Activated CD8-positive, alpha-beta memory T cell treated with anti-CD3 and anti-CD28 coated beads for 1 hour (primary cell): ENCODE measurements around the gene TPRN.
A peak's percentile ranks its signal among the peaks of the same experiment; 100 is the strongest.

Experiments used
- DNase-seq, 2 donors: peaks; one replicate each; pipeline ENCODE4 v3.0.0-alpha.2; 2020; ENCODE audit warnings: low read depth in 1 of 2; ENCODE audit errors: extremely low read depth in 1 of 2

TPRN gene

DNA sequence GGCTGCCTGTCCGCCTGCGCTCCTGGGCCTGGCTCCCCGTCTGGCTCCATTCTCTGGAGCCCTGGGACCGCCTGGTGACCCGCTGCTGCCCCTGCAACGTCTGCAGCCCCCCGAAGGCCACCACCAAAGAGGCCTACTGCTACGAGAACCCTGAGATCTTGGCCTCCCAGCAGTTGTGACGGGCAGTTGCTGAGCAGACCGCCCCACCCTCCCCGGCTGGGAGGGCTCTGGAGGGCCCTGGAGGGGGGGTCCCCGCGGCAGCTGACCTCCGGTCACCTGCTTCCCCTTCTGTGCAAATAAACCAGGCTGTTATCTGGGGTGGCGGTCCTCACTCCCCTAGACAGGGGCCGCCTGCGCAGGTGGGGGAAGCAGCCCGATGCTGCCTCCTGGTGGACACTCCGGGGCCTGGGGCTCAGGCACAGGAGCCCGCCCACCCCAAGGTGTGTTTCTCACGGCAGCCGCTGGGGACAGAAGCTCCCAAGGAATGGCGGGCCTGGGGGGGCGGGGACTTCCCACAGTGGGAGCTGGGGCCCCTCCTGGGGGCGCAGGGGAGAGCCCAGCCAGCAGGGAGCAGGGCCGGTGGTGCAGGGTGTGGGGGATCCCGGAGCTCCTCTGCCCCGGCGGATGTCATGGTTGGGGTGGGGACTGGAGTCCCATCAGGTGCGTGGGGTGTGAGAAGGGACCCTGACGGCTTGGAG lies 35.8 kb upstream of the TPRN start:
- DNase-seq = peak; percentile 72 to 85

DNA sequence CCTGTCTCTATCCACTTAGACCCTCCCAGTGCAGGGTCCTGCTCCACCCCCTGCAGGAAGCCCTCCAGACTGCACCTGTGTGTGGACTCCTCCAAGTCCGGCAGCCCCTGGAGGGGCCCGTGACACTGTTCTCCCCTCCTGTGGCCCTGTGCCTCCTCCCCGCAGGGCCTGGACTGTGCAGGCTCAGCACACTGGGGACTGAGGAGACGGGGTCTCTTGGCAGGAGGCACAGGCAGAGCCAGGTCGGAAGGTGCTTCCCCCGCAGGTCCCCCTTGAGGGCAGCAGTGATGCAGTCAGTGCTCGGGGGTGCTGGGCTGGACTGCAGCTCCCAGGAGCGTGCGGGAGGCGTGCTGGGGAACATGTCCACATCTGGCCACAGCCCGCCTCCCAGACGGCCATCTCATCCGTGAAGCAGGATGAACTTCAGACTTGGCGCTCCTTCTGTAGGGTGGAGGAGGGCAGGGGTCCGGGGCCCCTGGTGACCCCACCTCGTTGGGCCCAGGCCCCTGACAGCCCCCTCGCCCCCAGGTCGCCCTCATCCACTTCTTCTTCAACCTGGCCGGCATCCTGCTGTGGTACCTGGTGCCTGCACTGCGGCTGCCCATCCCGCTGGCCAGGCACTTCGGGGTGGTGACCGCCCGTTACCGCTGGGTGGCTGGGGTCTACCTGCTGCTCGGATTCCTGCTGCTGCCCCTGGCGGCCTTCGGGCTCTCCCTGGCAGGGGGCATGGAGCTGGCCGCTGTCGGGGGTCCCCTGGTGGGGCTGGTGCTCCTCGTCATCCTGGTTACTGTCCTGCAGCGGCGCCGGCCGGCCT lies 35.1 kb upstream of the TPRN start:
- no peak for DNase-seq

DNA sequence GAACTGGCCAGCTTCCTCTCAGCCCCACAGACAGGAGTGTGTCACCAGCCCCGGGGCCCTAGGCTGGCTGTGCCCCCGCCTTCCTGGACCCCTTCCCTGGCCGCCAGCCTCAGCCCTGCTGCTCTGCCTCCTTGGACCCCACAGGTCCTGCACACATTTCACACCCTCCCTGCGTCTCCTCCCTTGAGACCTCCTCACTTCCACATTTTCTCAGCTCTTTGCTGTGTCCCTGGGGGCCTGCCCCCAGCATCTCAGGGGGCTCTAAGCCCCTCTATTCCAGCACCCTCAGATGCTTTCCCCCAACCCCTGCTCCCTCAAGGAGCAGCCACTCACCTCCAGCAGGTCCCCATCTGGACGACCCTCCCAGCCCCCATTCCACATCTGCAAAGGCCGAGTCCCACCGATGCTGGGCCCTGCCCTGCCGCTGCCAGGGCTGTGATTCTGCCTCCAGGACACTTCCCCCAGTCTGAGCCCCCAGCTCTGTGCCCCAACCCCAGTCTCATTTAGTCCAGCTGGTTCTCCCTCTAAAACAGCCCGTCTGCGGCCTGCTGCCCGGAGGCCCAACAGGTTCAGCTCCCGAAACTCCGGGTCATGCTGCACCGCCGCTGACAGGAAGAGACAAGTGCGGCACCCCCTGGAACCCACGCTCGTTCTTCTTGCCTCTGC lies 34.4 kb upstream of the TPRN start:
- no peak for DNase-seq

DNA sequence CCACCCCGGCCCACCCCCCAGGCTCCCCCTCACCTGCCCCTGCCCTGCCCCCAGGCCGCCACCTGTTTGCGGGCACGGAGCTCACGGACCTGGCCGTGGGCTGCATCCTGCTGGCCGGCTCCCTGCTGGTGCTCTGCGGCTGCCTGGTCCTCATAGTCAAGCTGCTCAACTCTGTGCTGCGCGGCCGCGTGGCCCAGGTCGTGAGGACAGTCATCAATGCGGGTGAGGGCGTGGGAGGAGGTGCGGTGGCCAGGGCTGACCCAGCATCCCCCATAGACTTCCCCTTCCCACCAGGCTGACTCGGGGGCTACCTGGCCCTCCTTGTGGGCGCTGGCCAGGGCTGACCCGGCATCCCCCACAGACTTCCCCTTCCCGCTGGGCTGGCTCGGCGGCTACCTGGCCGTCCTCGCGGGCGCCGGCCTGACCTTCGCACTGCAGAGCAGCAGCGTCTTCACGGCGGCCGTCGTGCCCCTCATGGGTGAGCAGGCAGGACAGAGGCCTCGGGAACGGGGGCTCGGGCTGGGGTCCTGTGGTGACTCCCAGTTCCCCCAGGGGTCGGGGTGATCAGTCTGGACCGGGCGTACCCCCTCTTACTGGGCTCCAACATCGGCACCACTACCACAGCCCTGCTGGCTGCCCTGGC lies 33.6 kb upstream of the TPRN start:
- DNase-seq = no peak

DNA sequence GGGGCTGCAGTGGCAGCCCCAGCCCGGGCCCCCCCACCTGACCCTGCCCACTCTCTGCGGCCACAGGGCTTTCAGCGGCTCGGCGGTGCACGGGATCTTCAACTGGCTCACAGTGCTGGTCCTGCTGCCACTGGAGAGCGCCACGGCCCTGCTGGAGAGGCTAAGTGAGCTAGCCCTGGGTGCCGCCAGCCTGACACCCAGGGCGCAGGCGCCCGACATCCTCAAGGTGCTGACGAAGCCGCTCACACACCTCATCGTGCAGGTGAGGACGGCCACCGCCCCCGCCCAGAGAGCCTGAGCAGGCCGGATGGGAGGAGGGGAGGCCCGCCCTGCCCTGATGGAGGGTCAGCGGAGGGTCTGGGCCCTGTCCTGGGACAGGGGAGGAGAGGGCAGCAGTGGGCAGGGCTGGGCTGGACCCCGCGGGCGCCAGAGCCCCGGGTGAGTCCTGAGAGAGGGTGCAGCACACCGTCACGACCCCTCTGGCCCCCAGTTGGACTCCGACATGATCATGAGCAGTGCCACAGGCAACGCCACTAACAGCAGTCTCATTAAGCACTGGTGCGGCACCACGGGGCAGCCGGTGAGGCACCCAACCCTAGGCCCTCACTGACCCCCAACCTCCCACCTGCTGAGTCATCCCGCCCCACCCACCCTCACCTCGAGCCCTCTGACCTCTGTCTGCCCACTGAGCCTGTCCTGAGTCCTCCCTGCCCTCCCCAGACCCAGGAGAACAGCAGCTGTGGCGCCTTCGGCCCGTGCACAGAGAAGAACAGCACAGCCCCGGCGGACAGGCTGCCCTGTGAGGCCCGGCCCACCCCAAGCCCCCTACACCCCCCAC lies 32.8 kb upstream of the TPRN start:
- no peak for DNase-seq

DNA sequence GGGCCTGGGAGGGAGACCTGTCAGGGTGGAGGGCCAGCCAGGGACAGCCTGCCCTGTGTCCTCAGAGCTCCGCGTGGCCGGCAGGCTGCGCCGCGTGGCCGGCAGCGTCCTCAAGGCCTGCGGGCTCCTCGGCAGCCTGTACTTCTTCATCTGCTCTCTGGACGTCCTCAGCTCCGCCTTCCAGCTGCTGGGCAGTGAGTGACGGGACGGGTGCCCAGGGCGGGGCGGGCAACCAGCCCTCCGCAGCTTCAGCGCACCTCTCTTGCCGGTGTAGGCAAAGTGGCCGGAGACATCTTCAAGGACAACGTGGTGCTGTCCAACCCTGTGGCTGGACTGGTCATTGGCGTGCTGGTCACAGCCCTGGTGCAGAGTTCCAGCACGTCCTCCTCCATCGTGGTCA lies 32.0 kb upstream of the TPRN start:
- no peak for DNase-seq

DNA sequence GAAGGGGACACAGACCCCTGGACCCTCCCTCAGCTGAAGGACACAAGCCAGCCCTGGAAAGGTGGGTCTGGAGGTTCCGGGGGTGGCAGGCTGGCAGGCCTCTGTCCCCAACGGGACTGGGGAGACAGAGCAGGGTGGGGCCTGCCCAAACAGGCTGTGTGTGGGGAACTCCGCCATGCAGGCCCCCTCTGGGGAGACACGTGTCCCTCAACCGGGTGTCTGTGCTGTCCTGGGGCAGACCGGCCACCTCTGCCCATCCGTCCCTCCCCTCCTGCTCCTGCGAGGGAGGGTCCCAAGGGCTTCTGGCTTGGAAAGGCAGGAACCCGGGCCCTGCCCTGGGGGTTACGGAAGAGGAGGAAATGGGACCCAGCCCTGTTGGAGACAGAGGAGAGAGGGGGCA lies 31.6 kb upstream of the TPRN start:
- DNase-seq = no peak

DNA sequence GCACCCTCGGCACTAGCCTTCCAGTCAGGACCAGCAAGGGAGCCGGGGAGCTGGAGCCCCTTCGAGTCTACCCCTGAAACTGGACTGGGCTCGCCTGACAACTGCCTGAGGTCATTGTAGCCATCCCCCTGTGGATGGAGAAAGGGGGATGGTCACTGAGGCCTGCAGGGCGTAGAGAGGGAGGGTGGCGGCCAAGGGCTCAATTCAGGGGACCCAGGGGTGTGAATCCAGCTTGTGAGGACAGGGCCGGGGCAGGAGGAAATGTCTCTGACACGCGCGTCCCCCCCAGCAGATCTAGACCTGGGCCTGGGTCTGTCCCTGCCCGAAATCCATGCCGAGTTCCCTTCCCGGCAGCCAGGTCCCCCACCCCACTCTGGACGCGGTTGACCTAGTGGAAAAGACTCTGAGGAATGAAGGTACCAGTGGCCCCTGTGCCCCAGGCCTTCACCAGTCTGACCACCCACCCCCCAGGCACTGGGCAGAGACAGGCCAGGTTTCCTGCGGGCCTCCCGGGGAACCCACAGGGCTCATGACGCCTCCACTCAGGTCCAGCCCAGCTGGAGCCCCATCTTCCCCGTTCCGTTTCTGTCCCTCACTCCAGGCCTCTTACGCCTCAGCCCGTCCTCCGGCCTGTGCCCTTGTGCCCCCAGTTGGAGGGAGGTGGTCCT lies 31.0 kb upstream of the TPRN start:
- no peak for DNase-seq

DNA sequence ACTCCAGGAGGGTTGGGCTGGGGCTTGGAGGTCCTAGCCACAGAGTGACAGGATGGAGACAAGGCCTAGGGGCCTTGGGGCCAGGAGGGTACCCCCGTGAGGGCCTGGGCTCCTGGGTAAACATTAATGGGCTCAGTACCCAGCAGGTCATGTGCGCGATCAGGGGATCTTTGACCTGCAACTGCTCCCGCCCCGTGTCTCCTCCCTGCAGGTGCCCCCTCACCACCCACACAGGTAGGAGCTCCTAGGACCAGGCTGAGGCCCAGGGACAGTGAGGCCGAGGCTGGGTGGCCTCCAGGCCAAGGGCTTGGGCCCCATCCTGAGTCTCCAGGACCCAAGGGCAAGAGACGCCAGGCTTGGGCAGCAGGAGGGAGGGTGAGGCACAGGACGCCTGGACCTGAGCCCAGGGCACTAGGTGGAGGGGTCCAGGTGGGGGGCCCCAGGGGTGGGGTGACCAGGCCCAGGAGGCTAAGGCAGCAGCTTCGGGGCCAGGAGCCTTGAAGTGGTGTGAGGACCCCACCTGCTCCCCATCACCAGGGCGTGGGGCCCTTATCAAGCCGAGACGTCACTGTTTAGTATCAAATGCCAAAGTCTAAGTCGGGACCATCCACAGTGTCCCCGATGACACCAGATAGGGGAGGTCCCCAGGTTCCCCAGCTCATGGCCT lies 30.3 kb upstream of the TPRN start, which contains the start of gene SLC34A3:
Gene SLC34A3, plus strand, starts transcription at position 197 of the 667 bp plus-strand sequence. CDS start 802 bp downstream, outside the sequence.
- no peak for DNase-seq

DNA sequence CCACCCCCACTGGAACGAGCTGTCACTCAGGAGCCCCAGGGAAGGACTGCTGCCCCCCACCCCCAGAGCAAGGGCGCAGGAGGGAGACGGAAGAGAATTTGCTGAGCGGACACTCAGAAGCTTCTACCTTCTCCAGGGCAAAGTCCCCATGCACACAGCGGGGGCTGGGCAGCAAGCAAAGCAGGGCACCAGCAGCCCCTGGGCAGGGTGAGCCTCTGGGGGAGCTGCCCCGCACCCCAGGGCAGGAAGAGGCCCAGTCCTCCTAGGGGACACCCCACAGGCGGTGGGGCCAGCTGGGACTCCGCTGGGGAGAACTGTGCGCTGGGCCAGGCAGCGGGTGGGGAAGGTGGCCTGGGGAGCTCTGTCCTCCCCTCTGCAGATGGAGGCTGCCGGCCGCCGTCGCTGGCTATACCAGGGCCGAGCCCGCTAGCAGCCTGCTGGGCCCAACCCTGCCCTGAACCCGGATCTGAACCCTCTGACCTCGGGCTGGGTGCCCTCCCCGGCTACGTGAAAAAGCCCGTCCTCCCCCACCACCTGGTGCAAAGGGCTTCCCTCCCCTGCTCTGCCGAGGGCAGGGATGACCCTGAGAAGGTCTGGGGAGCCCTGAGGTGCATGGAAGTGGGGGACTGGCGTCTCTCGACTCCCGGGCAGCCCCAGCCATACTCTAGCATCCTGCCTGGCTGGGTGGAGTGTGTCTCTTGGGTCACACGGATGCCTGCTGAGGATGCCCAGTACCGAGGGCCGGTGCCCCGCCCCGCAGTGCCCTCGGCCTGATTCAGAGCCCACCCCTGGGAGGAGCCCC lies 29.6 kb upstream of the TPRN start:
- DNase-seq = no peak

DNA sequence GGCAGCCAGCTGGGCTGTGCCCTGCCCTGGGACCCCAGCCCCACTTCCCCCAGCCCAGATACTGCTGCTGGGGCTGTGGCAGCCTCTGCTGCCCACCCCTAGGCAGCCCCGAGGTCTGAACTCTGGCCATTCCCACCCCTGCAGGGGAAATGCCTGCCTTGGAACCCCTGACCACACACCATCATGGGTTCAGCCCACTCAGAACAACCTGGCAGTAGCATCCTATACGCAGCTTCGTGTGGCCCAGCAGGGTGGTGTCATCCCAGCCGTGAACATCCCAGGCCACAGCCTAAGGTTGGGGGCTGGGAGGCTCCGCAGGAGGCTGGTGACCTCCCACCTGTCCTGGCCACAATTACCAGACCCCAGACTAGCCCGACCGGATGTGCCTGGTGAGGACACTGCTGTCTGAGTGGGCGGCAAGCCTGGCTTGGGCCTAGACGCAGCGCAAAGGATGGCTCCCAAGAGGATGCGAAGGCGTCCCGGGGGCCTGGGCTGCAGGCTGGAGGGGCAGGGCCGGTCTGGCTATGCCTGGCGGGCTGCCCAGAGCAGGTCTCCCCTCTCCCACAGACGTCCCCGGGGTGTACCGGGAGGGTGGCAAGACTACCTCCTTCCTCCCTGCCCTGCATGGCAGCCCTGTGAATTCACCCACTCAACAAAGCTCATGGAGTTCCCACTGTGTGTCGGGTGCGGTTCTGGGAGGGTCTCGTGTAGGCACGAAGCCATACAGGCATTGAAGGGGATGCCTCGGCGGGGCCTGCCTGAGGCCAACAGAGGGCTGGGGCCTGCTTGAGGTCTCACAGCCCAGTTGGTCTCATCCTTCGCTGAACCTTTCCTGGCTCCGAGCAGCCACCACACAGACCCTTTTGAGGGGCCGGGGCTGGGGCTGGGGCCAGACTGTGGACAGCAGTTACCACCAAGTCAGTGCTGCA lies 28.7 kb upstream of the TPRN start:
- no peak for DNase-seq

DNA sequence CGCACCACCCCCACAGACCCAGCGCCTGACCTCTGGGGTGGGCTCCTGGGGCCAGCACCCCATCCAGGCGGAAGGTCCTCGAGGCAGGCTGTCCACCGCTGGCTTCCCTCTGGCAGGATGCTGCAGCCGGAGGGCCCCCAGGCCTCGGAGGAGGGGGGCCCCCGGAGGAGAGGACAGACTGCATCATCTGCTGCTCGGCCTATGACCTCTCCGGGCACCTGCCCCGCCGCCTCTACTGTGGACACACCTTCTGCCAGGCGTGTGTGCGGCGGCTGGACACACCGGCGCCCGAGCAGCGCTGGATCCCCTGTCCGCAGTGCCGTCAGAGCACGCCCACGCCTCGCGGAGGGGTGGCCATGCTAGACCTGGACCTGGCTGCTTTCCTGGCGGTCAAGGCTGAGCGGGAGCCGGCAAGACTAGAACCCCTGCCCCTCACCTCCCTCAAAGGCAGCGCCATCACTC lies 28.0 kb upstream of the TPRN start:
- DNase-seq = no peak

DNA sequence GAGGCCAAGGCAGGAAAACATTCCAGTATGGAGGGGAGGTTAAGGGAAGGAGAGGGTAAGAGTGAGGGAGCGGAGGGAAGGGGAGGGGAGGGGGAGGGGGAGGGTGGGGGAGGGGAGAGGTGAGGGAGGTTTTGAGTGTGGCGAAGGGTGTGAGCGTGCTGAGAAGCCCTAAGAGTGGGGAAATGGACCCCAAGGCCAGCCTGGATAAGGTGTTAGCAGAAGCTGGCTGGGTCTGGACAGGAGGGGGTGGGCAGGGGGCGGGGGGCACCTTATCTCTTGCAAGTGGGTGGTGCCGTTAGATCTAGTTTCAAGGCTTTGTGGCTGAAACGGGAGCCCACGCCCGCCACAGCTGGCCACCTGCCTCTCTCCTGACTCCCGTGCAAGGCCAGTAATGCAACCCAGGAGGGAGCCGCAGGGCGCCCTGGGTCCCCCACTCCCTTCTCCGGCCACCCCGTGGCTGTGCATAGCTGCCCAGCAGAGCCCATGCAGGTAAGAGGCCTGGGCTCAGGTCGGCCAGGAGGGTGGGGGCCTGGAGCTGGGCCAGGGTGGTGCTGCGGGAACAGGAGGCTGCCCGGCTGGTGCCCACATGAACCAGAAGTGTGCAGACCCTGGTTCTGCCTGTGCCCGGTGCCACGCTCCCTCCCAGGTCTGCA lies 27.4 kb upstream of the TPRN start:
- DNase-seq = no peak

DNA sequence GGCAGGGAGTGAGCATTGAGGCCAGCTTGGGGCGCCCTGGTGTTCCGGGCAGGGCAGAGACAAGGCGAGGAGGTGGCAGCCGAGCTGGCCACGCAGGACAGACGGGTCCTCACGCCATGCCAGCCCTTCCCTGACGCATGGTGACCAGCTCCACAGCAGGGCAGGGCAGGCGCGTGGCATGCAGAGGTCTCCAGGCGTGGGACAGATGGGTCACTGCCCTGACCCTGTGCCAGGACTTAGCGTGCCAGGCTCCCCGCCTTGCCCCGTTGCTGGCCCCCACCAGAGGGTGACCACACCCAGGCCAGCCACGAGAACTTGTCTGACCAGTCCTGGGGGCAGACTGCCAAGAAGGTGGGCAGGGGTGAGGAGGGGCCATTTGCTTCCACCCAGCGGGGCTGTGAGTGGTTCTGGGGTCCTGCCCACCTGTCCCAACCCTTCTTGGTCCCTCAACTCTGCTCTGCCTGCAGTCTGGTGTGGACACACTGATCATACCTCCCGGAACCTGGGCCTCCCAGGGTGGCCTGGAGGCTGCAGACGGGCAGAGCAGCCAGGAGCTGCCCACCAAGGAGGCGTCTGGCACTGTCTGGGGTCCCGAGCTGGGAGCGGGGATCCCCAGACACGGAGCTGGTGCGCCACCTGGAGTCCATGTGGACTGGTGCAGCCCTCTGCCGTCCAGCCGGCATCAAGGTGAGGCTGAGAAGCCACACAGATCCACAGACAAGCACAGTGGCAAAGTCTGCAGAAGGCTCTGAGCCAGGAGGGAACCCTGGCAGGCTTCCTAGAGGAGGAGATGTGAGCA lies 26.7 kb upstream of the TPRN start, which contains the start of gene RNF224:
Gene RNF224, plus strand, starts transcription at position 449 of the 799 bp plus-strand sequence. CDS start 834 bp downstream, outside the sequence.
- peak; percentile 61 to 74 for DNase-seq

DNA sequence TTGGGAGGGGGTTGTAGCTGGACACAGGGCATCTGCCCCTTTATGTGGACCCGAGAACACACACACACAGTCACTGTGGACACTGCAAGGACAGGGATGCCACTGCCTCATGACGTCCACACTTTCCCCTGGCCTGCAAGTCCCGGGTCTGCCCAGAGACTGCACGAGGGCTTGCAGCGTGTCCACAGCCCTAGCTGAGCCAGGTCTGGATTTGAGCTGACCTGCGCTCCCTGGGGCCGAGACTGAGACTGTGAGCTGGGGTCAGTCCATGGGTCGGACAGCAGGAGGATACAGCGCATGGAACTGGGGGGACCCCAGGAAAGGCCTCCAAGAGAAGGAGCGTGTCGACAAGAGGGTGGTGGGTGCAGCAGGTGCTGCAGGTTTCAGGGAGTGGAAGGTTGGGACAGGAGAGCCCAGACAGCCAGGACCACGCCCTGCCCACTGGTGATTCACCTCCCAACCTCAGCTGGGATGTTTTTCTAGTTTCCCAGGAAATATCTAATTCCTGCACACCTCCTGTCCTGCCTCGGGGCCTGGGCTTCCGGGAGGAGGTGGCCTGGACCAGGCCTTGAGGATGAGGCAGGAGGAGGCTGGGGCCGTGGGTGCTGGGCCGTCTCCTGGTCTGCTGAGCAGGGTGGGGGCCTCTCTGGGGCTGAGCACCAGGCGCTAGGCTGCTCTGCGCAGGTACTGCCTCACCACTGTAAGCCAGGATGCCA lies 26.0 kb upstream of the TPRN start:
- no peak for DNase-seq
